HG03378 (cell line): Measurements from ENCODE around the gene ATP13A4.

ENCODE experiments used
- ATAC-seq: cut with Tn5 transposase; IDR thresholded peaks from one replicate; pipeline ENCODE4 v1.9.1; 2021; ENCODE audit warnings: mild to moderate bottlenecking, moderate library complexity; ENCODE audit not compliant: unreplicated experiment

Gene ATP13A4

GRCh38 chr3:193499801-193500485 is 54.8 kb downstream of the ATP13A4 start:
- no peak for ATAC-seq

DNA sequence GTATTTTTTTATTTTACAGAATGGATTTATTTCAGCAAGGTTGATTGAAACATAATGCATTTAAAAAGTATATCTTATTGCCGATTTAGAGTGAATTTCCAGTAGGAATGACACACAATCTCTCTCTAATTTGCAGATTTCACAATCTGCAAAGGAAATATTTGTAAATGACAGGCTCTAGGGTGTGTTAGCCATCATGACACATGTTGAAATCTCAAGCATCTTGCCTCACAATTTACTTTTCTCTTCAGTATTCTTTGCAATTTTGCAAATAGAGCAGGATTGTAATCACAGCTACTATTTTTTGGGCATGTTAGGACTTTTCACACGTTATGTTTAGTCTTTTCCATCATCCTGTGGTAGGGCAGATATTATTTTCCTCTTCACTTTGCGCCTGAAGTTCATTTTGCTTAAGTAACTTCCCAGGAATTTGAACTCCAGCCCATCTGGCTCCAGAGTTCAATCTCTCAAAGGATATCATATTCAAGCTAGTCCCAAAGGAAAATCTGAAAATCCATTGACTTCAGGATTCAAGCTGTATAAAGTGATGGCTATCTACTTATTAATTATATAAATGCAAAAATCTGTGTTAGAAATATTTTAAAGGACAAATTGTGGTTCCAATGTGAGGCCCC is 55.4 kb downstream of the ATP13A4 start:
- no peak for ATAC-seq

GRCh38 chr3:193498215-193498614 is 56.5 kb downstream of the ATP13A4 start:
- ATAC-seq: no peak

GRCh38 chr3:193496658-193497057 is 58.0 kb downstream of the ATP13A4 start:
- no peak for ATAC-seq

DNA sequence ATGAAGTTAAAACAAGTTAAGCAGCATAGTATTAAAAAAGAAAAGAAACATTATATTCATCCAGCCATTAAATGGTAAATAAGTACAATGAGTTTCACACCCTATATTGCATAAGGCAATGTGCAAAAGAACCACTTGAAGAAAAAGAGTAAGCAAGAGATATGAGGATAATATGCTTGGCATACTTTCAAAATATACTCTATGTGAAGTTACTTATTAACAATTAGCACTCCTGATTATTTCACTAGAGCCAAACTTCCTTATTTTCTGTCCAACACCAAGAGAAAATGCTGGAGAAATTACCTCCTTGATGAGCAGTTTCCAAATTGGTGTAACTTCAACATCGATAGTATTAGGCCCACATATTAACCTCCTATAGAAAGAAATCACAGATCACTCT is 63.7 kb downstream of the ATP13A4 start:
- no peak for ATAC-seq

DNA sequence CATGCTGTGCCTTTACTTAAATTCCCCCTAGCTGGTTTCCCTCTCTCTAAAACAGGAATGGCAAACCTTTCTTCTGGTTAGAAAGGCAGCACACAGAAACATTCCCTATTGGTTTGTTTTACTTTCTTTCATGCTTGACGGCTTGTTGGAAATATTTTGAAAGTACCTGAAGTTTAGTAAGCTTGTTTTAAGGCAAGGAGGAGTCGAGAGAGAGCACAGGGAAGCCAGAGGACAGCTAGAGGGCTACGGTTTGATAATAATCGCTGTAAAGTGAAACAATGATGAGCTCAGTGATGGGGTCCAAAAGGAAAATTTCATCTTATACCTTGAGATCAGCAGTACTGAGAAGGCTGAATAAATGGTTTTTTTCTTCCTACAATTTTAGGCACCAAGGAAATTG is 64.1 kb downstream of the ATP13A4 start:
- no peak for ATAC-seq

GRCh38 chr3:193489949-193490348 is 64.7 kb downstream of the ATP13A4 start:
- ATAC-seq: no peak

DNA sequence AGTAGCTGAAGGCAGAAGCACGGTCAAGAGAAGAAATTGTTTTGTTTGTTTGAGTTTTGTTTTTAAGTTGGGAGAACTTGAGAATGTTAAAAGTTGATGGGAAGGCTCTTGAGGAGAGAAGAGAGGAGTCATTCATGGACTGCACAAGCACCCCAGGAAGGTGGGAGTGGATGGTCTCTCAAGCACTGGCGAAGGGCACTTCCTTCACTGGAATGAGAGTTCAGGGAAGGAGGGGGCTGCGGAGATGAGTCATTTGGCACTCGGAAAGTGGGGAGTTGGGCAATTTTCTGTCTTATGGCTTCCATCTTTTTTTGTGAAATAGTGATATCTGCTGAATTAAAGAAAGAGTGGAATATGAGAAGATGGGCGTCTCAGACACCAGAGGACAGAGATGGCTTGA is 66.0 kb downstream of the ATP13A4 start:
- ATAC-seq: no peak

- no peak for ATAC-seq
Observed at GRCh38 chr3:193483988-193484539, 70.6 kb downstream of the ATP13A4 start.

GRCh38 chr3:193481436-193481835 is 73.3 kb downstream of the ATP13A4 start:
- no peak for ATAC-seq

GRCh38 chr3:193474446-193474845 is 80.2 kb downstream of the ATP13A4 start:
- ATAC-seq: no peak

DNA sequence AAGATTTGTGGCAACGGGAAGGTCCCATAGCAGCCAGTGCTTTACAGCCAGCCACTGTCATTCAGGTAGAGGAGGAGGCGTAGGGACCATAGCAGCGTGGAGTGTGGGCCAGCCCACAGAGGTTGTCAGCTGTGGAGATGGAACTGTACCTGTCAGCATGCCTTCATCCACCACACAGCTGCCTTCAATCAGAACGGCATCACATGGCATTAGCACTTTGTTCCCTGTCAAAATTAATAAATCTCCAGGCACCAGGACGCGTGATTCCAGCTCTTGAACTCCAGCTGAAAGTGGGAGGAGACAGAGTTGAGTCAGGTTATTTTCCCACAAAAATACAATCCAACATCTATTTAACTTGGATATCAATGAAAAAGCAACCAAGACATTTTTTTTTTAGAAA is 84.0 kb downstream of the ATP13A4 start:
- no peak for ATAC-seq

- ATAC-seq: no peak
Observed at GRCh38 chr3:193465992-193466608, 88.6 kb downstream of the ATP13A4 start.

- ATAC-seq: no peak
Observed at GRCh38 chr3:193464889-193465288, 89.8 kb downstream of the ATP13A4 start.

DNA sequence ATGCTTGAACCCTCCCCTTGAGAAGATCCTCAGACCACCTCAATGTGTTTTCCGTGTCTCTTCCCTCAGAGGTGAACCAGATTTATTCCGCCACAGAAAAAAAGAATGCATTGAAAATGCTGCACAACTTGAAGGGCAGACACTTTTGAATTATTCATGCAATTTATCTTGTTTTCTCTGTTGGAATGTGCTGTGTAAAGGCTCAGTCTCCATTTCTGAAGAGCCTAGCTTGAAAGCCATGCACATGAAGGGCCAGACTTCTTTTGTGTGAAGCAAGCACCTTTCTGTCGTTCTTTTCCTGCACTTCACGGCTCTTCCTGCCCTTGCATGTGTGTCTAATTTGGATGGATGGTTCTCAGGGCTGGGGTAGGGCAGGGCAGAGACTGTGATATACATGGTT is 97.2 kb downstream of the ATP13A4 start:
- ATAC-seq: no peak

GRCh38 chr3:193452338-193452737 is 102.4 kb downstream of the ATP13A4 start:
- ATAC-seq: no peak

DNA sequence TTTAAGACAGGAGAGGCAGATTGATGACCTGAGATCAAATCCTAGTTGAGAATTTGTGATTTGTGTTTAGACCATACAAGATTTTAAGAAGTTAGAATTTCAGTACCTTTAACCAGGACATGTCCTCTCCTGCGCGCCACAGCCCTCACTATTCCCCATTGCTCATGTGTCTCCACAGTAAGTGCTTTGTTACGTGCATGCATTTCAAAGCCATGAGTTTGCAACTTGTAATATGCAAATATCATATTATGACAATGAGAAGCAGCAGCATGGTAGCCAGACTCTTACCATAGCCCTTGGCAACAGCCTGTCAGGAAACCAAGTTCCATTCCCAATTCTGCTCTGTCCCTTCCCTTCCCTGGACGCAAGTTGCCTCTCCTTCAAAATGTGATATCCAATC is 102.8 kb downstream of the ATP13A4 start:
- ATAC-seq: no peak

DNA sequence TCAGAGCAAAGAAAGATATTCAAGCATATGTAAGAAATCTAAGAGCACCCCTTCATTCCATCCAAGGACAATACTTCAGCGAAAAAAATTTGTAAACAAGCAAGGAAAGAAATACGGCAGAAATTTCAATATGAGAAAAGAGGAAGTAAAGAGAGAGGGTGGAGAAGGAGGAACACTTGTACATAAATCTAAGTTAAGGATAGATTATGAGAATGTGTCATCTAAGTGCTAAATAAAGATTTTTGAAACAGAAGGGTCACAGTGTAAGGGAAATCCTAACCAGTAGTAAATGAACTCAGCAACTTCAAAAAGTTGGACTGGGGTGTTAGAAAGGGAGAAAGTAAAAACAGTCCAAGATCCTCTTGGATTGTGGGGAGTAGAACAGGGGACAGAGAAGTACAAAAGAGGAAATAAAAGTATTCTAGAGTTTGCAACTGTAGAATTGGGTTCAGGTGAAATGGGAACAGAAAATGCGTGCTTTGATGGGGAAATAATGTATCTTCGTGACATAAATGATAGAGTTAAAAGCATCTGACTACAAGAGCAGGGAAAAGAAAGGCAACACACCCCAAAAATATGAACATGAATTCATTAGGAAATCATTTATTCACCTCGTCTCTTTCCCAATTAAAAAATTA is 107.6 kb downstream of the ATP13A4 start:
- ATAC-seq: no peak

- ATAC-seq: no peak
Observed at GRCh38 chr3:193439423-193439822, 115.3 kb downstream of the ATP13A4 start.

GRCh38 chr3:193418576-193419373 is 135.9 kb downstream of the ATP13A4 start:
- ATAC-seq: no peak

DNA sequence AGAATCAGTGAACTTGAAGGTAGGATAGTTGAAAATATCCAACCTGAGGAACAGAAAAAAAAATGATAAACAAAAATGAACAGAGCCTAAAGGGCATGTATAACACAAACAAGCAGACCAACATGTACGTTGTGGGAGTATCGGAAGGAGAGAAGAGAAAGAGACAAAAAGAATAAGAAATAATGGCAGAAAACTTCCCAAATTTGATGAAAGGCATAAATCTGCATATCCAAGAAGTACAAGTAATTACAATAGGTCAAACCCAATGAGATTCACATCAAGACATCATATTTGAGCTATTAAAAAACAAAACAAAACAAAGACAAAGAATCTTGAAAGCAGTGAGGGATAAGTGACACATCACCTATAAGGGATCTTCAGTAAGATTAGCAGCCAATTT is 138.1 kb downstream of the ATP13A4 start:
- ATAC-seq: no peak
